ENCODE data around the gene SNX24.
"Not testable (repeated sequence)": the region's sequence is repeated elsewhere in the genome, so short reads cannot be mapped to it uniquely, and the experiment has no call there.

SNX24 gene

DNA sequence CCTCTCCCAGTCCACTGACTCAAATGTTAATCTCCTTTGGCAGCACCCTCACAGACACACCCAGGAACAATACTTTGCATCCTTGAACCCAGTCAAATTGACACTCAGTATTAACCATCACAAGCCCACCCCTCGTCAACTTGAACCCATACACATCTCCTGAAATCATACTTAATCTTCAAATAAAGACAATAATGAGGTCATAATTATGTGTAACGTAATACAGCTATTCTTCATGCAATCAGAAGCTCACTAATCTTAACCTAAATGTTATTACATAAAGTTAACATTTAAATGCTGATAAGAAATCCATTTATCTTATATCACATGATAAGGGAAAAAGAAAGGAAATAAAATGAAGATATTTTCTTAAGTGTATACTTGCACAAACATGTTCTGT lies 125.9 kb downstream of the SNX24 start:
- no peak for DNase-seq

DNA sequence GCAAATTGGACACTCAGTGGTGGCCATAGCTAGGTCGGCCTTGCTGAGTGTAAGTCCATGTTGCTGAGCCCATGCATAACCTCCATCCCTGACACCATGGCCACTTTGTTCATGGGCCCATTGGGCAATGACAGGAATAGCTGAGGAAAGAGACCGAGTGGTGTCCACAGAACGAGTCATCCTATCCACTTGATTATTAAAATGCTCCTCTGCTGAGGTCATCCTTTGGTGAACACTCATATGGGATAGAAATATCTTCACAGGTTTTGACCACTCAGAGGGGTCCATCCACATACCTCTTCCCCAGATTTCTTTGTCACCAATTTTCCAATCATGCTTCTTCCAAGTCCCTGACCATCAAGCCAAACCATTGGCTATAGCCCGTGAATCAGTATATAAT lies 127.5 kb downstream of the SNX24 start:
- no peak for DNase-seq

DNA sequence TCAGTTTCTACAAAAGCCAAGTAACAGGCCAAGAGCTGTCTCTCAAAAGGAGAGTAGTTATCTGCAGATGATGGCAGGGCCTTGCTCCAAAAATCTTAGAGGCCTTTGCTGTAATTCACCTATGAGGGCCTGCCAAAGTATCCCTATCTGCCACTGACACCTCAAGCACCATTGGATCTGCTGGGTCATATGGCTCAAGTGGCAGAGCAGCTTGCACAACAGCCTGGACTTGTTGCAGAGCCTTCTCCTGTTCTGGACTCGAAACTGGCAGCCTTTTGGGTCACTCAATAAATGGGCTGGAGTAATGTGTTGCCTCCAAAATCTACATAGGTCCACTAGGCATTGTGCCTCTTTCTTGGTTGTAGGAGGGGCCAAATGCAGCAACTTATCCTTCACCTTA lies 128.3 kb downstream of the SNX24 start:
- not testable (repeated sequence) for DNase-seq

DNA sequence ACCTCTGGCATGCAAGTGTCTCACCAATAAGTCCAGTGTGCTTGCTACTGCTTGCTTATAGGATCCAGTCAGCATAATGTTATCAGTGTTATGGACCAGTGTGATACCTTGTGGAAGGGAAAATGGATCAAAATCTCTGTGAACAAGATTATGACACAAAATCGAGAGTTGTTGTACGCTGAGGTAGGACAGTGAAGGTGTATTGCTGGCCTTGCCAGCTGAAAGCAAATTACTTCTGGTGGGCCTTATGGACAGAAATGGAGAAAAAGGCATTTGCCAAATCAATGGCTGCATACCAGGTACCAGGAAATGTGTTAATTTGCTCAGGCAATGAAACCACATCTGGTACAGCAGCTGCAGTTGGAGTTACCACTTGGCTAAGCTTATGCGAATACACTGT lies 128.8 kb downstream of the SNX24 start:
- DNase-seq: not testable (repeated sequence)

DNA sequence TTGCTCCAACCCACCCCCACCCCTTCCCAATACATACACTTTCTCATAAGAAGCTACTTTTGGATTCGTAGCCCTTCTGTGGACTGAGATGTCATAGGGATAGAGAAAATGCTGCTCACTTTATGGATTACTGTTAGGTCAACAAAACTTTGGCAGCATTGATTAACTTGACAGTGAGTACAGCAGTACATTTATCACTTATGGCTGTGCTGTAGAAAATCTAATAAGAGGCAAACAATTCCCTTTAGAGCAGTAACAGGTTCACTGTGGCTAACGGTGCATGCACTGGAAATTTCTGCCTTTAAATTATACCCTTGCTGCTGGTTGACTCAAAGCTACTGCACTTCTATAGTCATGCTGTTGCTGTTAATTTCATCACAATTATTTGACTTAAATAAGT lies 131.9 kb downstream of the SNX24 start:
- DNase-seq: no peak

DNA sequence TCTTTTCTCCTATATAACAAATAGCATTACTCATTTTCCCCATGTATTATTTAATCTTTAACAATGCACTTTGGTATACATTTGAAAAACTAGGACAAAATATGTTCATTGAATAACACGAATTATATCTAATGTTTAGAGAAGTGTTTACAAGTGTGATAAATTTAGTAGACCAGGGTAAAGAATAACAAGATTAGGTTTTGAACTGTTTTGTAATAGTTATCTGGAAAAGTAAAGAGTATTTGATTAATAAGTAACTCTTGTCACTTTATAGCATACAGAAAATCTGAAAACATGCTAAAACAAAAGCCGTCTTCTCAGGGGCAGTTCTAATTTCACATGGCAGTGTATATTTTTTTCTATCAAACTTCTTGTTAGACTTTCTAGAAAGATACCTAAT lies 132.7 kb downstream of the SNX24 start:
- DNase-seq: no peak

DNA sequence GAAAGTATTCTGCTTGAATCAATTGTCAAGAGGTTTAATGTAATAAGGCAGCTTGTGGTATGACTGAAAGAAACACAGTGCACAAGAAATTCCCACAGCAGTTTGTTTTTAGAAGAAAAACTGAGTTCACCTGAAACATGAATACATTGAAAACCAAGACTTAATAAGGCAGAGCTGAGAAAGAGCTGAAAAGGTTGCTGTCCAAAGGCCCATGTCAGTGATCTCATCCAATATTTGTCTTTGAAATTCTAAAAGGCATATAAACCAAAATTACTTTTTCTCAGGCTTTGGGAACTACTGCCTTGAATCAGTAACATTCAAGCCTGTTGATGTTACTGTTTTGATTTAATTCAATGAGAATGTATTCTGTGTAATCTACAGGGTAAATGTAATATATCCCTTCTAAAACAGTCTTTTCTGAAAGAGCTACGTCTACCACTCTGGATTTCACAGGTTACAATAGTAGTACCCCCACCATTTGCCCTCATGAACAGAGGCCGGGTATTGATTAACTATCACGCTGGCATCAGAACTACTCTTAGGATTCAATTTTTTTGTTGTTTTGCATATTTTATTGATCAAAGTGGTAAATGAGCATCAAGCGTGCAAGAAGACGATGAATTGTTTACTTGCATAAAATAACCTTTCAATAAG lies 133.4 kb downstream of the SNX24 start:
- DNase-seq: no peak

DNA sequence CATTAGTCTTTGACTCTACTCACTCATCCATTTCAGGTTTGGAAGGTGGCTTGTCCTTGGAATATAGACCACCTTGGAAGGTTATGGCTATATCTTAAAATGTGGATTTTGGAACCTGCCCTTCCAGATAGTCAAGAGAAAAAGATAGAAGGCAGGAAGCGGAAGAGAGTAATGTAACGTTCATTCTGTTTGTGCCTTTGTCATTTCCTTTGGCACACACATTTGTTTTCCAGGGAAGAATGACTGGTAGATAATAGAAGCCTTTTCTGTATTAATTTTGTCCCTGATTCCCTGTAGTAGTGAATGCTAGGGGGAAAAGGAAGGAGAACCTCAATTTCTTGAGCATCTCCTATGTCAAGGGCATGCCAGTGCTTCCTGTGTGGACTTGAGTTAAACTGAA lies 136.4 kb downstream of the SNX24 start:
- no peak for DNase-seq

DNA sequence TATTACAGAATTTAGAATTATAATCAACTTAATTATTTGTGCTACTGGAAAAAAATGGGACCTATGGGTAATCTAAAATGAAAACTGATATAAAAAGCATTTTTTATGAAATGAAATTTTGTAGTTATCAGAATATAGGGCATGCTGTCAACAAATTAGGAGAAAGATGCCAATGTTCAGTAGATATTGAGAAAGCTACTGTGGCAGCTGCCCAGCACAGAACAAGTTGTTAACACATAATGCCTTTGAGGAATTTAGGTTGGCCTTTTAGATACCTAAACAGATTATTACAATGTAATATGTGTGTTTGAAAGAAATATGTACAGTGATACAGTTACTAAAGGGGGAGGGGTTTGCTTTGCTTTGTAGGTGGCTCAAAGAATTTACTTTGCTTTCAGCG lies 137.0 kb downstream of the SNX24 start:
- DNase-seq: no peak

DNA sequence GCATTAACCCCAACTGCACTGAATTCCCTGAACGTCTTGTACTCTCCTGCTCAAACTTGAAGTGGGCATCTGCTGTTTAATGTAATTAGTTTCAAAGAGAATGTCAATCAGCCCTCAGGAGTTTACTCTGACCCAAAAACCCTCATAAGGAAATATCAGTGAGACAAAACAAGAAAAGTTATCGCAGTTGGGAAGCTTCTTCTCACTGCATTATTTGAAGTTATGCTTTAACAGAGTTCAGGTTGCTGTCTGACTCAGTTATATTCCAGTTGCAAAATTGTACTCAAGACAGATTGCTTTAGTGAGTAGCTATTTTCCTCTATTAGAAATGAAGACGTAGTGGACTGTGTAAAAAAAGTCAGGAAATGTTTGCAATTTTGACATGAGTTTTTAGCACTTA lies 139.0 kb downstream of the SNX24 start:
- DNase-seq: no peak

DNA sequence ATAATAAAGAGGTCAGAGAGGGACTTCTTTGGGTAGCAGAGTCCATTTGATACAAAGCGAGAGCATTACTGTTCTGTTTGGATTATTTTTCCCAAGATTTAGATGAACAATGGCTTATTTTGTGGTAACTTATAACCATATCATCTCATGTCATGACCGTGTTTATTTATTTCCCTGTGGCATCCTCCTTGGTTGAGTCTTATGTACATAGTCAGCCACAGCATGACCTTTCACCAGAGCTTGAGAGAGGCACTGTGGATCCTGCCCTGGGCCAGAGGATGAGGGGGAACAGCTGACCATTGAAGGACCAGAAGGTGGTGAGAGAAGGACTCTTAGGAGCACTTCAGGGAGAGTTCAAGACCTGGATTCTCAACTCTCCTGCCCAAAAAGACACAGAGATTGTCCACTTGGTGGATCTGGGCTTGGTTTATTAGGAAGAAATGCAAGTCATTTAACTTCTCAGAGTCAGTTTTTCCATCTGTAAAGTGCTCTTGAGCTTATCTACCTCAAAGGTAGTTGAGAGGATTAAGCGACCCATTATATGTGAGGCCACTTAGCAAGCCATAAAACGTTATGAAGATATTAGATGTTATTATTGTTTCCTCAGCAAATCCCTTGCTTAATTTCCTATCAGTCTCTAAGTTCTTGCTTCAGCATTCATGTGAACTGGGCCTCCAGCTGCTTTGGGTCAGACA lies 139.7 kb downstream of the SNX24 start:
- no peak for DNase-seq

DNA sequence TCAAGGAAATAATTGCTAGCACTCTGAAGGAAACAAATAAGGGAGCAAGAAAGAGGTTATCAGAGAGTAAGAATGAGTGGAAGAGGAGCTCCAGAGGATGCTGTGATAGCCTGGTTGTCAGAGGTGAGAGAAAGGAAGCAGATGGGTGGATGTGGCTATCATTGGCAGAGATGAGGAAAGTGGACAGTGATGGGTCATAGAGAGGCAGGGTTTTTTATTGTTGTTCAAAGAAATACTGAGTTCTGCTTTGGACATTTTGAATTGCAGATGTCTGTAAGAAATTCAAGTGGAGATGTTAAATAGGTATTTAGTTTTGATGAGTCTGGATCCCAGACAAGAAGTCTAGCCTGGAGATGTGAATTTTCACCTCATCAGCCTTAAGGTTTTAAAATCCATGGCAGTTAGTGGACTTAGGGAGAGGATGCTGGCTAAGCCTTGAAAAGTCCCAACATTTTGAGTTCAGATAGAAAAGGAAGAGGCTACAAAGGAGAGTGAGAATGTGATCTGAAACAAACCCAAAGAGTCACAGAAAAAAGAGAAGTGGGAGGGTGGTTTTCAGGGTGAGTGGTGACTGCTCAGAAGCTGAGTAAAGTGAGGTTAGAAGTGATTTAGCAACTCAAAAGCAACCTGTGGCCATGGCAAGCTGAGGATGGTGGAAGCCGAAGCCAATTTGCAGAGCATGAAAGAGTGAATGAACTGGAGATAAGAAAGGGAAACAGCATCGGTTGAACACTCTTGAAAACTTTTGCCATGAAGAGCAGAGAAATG lies 140.7 kb downstream of the SNX24 start:
- DNase-seq: no peak

DNA sequence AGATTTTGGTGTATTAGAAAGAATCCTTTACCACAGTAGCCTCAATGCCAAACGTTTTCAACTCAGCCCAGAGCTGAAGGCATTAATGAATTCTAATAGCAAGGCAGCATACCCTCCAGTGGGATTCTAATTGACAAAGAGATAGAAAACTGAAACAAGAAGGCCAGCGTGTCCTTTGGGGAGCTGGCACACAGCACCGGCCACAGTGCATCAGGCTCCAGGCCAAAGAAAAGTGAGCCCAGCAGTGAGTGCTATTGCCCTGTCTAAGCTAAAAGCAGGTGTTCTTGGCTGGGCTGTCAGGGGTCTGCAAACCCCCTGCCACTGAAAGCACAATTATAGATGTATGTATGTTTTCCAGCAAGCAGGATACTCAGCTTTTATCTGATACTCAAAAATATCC lies 150.7 kb downstream of the SNX24 start:
- no peak for DNase-seq

DNA sequence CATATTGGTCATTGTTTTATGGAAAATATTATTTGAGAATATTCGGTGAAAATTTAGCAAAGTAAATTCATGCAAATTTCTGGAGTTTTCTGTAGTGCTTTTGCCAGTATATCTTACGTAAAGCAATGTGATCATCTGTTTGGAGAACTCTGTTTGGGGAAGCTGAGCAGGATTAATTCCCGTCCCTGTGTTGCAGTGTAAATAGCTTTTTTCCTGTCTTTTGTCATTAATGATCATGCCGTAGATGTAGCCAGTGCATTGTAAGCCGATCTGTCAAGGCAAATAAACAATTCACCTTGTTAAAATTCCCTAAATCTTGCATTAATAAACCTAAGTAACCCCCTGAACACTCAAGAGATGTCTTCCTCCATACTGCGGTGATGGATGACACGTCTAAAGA lies 151.9 kb downstream of the SNX24 start:
- no peak for DNase-seq

DNA sequence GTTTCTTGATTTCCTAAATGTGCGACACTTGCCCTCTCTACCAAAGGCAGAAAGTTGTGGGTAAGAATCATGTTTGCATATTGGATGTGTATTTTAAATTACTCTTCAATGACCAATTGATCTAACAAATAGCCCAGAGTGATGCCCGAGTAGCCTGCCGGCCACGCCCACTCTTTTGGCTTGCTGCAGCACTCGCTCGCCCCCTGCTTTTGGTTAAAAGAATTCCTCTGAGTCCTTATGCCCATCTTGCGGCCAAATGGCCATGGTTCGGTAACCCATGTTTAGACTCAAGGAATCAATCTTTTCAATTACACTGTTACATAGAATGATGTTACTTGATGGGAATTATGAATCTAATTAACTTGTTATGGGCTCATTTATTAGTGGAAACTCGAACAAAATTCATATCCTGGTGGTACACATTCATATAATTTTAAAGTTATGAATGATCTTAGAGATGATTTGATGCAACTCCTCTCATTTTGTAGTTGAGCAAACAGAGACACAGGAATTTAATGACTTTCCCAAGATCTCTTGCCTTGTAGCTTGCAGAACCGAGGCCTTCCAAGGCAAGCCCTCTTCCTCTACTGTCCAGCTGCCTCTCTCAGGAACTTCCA lies 154.6 kb downstream of the SNX24 start:
- no peak for DNase-seq

DNA sequence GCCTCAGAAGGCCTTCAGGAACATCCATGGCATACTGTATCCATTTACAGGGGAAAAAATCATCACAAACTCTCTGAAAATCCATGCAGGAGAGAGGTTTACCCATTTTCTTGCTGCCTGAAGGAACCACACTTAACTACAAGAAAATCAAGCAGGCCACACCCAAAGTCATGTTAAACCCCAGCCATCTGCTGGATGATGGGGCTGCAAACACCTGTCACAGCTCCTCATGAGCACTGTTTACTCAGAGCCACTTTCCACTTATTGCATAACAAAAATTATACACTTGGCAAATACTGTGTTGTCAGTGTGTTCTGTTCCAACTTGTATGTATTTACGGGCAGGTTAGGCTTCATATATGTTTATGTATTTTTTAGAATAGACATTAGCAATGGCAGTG lies 155.3 kb downstream of the SNX24 start:
- DNase-seq: peak in 1 of 2 experiments; percentile 3

DNA sequence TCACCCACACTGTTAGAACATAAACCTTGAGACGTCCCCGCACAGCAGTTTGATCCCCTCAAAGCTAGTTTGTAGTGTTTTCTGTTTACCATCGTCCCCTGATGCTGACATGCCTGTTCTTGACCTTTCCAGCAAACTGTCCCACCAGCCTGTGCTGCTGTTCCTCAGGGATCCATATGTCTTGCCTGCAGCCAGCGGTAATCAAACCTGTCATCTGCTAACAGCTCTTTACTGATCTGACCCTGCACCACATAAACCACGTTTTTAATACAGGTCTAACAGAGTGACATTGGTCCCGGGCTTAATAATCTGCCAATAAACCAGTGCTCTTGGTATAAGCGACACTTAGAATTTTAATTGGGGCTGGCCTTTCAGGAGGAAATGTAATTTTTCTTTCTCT lies 156.4 kb downstream of the SNX24 start:
- no peak for DNase-seq

DNA sequence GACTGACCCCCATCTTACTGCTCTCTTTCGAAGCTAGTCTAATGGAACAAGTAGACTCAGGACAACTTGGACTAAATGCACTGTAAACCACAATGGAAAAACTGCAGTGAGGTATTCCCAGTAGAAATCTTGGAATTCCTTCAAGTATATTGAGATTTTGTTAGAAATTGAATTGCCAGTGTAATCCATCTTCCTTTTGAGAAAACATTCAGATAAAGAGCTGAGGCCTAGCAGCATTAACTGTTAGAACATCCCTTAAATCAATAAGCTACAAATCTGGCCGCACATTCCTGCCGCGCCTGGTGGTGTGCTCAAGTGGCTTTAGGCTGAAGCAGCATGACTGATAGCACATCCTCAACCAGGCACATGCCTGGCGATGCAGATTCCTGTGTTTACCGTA lies 161.8 kb downstream of the SNX24 start:
- DNase-seq: no peak

DNA sequence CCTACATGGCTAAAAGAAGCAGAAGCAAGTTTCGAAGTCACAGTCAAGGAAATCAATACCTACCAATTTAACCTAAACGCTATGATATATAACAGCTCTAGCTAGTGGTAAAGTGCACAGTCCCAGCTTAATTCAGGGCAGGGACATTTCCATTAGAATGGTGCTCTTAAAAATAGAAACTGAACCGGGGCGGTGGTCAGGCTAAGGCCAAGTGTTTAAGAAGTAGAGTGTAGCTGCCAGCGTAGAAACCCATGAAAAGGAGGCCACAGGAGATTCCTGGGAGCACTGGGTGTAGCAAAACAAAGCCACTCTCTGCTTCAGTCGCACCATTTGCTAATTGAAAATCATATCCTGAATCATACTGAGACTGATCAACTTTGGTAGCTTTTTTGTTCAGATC lies 162.3 kb downstream of the SNX24 start:
- DNase-seq: no peak

DNA sequence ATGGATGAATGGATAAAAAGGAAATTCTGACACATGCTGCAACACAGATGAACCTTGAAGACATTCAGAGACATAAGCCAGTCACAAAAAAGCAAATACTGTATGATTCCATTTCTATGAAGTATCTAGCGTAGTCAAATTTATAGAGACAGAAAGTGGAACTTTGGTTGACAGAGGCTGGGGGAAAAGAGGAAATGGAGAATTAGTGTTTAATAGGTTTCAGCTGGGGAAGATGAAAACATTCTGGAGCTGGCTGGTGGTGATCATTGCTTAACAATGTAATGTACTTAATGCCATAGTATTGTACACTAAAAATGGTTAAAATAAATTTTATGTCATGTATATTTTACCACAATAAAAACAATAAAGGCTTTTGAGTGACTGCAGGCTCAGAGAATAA lies 166.9 kb downstream of the SNX24 start:
- no peak for DNase-seq

DNA sequence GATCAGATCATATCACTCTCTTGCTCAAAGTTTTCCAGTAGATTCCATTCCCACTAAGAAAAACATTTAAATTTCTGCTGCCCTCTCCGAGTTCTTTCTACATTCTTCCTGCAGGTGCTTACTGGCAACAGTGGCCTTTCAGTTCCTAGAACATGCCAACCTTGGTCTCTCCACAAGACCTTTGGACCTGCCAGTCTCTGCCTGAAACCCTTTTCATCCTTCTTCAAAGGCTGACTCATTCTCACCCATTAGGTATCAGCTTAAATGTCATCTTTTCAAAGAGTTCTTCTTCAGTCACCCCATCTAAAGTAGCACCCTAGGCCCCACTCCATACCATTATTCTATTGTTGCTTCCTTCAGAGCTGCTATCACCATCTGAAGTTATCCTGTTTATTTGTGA lies 169.3 kb downstream of the SNX24 start:
- DNase-seq: no peak

DNA sequence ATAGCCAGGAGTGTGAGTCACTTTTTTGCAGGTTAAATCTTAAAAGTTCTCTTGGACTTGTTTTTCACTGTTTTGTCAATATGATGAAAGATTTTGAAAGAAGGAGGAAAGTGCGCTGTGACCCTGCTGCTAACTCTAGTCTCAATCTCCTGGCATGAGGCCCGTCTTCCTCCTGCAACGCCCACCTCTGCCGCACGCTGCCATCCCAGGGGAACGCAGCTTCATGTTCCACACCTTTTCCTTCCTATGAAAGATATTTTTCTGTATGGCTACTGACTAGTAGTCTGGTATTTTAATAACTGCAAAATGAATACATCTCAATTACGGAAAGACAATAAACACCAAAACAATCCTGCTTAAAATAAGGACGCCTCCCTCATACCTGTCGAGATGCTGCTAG lies 182.8 kb downstream of the SNX24 start:
- no peak for DNase-seq

DNA sequence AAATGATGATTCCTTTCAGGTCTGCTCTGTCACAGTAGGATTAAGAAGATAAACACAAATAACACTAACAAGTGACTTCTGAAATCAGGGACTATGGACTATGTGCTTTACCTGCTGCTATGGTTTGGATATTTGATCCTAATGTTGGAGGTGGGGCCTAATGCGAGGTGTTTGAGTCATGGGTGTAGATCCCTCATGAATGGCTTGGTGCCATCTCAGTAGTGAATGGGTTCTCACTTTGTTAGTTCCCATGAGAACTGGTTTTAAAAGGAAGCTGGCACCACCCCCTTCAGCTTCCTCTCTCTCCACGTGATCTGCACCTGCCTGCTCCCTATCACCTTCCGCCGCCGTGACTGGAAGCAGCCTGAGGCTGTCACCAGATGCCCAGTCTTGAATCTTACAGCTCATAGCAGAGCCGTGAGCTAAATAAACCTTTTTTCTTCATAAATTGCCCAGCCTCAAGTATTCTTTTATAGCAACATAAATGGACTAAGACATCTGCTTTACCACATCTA lies 187.8 kb downstream of the SNX24 start:
- DNase-seq: no peak
